ENCODE data around the gene LIM2. TPM values are rescaled to one million over a fixed set of nuclear protein-coding genes. Genes with fewer than 3 reads are reported as not detected.

LIM2 gene
- polyA plus RNA-seq, 4 donors: 0.25 to 0.40 (median 0.32) TPM

- DNase-seq (ENCODE audit: low read depth in 4 of 4, low spot score in 2 of 4): no peak
These were observed 45.7 kb downstream of the LIM2 start, which contains the start of gene VSIG10L for GRCh38 chr19:51341976-51342580. TSS of gene VSIG10L (minus strand) at chr19:51342139. CDS start at chr19:51342124, 15 bp downstream.

GRCh38 chr19:51341066-51341465, 46.7 kb downstream of the LIM2 start:
- no peak for DNase-seq (ENCODE audit: low read depth in 4 of 4, low spot score in 2 of 4)

GRCh38 chr19:51339687-51340656, 47.8 kb downstream of the LIM2 start:
- DNase-seq (ENCODE audit: low read depth in 4 of 4, low spot score in 2 of 4): peak in 3 of 4 donors; percentile 59 to 88 (median 82)

- DNase-seq (ENCODE audit: low read depth in 4 of 4, low spot score in 2 of 4): no peak
These were observed 48.5 kb downstream of the LIM2 start for GRCh38 chr19:51339313-51339686.

GRCh38 chr19:51338563-51339312, 49.0 kb downstream of the LIM2 start:
- peak in 2 of 4 donors; percentile 73 to 74 for DNase-seq (ENCODE audit: low read depth in 4 of 4, low spot score in 2 of 4)

GRCh38 chr19:51337861-51338562, 49.8 kb downstream of the LIM2 start:
- DNase-seq (ENCODE audit: low read depth in 4 of 4, low spot score in 2 of 4): no peak

- no peak for DNase-seq (ENCODE audit: low read depth in 4 of 4, low spot score in 2 of 4)
These were observed 50.5 kb downstream of the LIM2 start for GRCh38 chr19:51337141-51337860.

GRCh38 chr19:51333836-51334460, 53.8 kb downstream of the LIM2 start:
- DNase-seq (ENCODE audit: low read depth in 4 of 4, low spot score in 2 of 4): no peak

GRCh38 chr19:51331716-51332115, 56.1 kb downstream of the LIM2 start:
- no peak for DNase-seq (ENCODE audit: low read depth in 4 of 4, low spot score in 2 of 4)

GRCh38 chr19:51331193-51331592, 56.6 kb downstream of the LIM2 start:
- no peak for DNase-seq (ENCODE audit: low read depth in 4 of 4, low spot score in 2 of 4)

GRCh38 chr19:51330366-51330765, 57.4 kb downstream of the LIM2 start:
- no peak for DNase-seq (ENCODE audit: low read depth in 4 of 4, low spot score in 2 of 4)

Other genes starting within 250 kb of the LIM2 start
- gene SIGLEC7, start 245.7 kb downstream of the LIM2 start, polyA plus RNA-seq (ENCODE audit: insufficient read length in 4 of 4): 1 to 10 TPM in 1 of 4 donors, under 1 TPM in 3; 0.52 to 1.1 (median 0.70) TPM
- 1 to 10 TPM; 1.4 to 2.6 (median 1.6) TPM for gene CD33, start 162.9 kb downstream of the LIM2 start, polyA plus RNA-seq (ENCODE audit: insufficient read length in 4 of 4)
- gene SIGLECL1, start 136.9 kb downstream of the LIM2 start, polyA plus RNA-seq (ENCODE audit: insufficient read length in 4 of 4): not detected
- gene IGLON5, start 76.3 kb downstream of the LIM2 start, polyA plus RNA-seq (ENCODE audit: insufficient read length in 4 of 4): 1 to 10 TPM; 2.9 to 4.5 (median 4.2) TPM
- gene VSIG10L, start 45.8 kb downstream of the LIM2 start, polyA plus RNA-seq (ENCODE audit: insufficient read length in 4 of 4): 1 to 10 TPM; 4.2 to 5.6 (median 4.6) TPM
- gene ETFB, start 21.6 kb downstream of the LIM2 start, polyA plus RNA-seq (ENCODE audit: insufficient read length in 4 of 4): 100 to 1,000 TPM; 130 to 152 (median 143) TPM
- 1 to 10 TPM in 3 of 4 donors, under 1 TPM in 1; 0.99 to 2.9 (median 2.1) TPM for gene CLDND2, start 19.0 kb downstream of the LIM2 start, polyA plus RNA-seq (ENCODE audit: insufficient read length in 4 of 4)
- gene NKG7, start 15.3 kb downstream of the LIM2 start, polyA plus RNA-seq (ENCODE audit: insufficient read length in 4 of 4): 1 to 10 TPM in 3 of 4 donors, under 1 TPM in 1; 0.90 to 2.7 (median 2.0) TPM
- gene C19orf84, start 2.6 kb upstream of the LIM2 start, polyA plus RNA-seq (ENCODE audit: insufficient read length in 4 of 4): under 1 TPM in 3 of 4 donors, not detected in 1; 0.10 to 0.22 (median 0.16) TPM
- gene SIGLEC10, start 29.7 kb upstream of the LIM2 start, polyA plus RNA-seq (ENCODE audit: insufficient read length in 4 of 4): 1 to 10 TPM in 2 of 4 donors, under 1 TPM in 2; 0.76 to 2.1 (median 1.2) TPM
- under 1 TPM in 2 of 4 donors, not detected in 2; 0.04 to 0.07 TPM for gene SIGLEC8, start 70.5 kb upstream of the LIM2 start, polyA plus RNA-seq (ENCODE audit: insufficient read length in 4 of 4)
- gene CEACAM18, start 90.6 kb upstream of the LIM2 start, polyA plus RNA-seq (ENCODE audit: insufficient read length in 4 of 4): not detected
- gene SIGLEC12, start 113.8 kb upstream of the LIM2 start, polyA plus RNA-seq (ENCODE audit: insufficient read length in 4 of 4): under 1 TPM in 3 of 4 donors, not detected in 1; 0.07 to 0.40 (median 0.08) TPM
- under 1 TPM; 0.10 to 0.52 (median 0.18) TPM for gene SIGLEC6, start 143.7 kb upstream of the LIM2 start, polyA plus RNA-seq (ENCODE audit: insufficient read length in 4 of 4)
- 10 to 100 TPM; 16.8 to 17.7 (median 17.2) TPM for gene ZNF175, start 183.3 kb upstream of the LIM2 start, polyA plus RNA-seq (ENCODE audit: insufficient read length in 4 of 4)
- gene SIGLEC5, start 242.4 kb upstream of the LIM2 start, polyA plus RNA-seq (ENCODE audit: insufficient read length in 4 of 4): under 1 TPM in 2 of 4 donors, not detected in 2; 0.25 to 0.33 TPM

All from left renal cortex interstitium (tissue), 4 donors.